Measurements from ENCODE around the gene MAN2A1. TPM values are rescaled to one million over a fixed set of nuclear protein-coding genes. Genes with fewer than 3 reads are reported as not detected.

MAN2A1 gene
- total RNA-seq, 1 experiment from 2014 or later = 51.0 TPM

DNA sequence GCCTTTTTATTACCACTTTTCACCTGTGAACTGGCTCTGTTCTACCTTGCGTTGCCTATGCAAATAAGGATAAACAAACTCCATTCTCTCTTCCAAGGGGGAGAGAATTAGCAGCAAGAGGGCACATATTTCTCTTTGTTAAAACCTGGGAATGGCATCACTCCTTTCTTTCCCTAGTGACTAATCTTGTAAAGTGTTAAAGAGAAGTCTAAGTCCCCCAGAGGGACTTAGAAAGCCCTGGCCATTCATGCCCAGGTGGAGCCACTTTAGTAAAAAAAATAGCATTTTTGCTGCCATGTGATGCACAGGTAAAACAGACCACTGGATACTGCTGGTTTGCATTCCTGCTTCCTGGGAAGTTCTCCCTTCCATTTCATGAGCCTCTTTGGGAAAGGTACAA is 148.4 kb downstream of the MAN2A1 start:
- ChIA-PET CTCF (no interaction called here), POLR2A (no interaction called here)
- H3K4me3 ChIP-seq (ENCODE audit: low read depth in 2 of 2, low read length in 2 of 2) = no peak overlapping the region
- no peaks in the 10 kb centered on the region for H3K9me3 ChIP-seq (ENCODE audit: control insufficient read depth, insufficient read depth, low read depth, low read length)
- no TSS peak for BruUV-seq (replicated peaks)
- in situ Hi-C loops (cut with HindIII; ENCODE audit: low pct_unique_long_range_greater_than_20kb, low sequenced_read_pairs) = no loop called here
- intact Hi-C loops (cut with micrococcal nuclease; ENCODE audit: unreplicated experiment) = no loop called here
- DNase-seq (ENCODE audit: low read depth, low spot score) (no peak), ATAC-seq (no peak)
- H3K4me1 ChIP-seq (ENCODE audit: control insufficient read depth, insufficient read depth, low read length) = no peaks in the 10 kb centered on the region
- no peaks in the 10 kb centered on the region; the same call in 1 of the 2 replicates for H3K36me3 ChIP-seq (ENCODE audit: control insufficient read depth, insufficient read depth, low read length)
- no peak overlapping the region for H3K27ac ChIP-seq (ENCODE audit: low read length)
- TF ChIP-seq, protein P1, sequence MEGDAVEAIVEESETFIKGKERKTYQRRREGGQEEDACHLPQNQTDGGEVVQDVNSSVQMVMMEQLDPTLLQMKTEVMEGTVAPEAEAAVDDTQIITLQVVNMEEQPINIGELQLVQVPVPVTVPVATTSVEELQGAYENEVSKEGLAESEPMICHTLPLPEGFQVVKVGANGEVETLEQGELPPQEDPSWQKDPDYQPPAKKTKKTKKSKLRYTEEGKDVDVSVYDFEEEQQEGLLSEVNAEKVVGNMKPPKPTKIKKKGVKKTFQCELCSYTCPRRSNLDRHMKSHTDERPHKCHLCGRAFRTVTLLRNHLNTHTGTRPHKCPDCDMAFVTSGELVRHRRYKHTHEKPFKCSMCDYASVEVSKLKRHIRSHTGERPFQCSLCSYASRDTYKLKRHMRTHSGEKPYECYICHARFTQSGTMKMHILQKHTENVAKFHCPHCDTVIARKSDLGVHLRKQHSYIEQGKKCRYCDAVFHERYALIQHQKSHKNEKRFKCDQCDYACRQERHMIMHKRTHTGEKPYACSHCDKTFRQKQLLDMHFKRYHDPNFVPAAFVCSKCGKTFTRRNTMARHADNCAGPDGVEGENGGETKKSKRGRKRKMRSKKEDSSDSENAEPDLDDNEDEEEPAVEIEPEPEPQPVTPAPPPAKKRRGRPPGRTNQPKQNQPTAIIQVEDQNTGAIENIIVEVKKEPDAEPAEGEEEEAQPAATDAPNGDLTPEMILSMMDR (IDR thresholded peaks at IDR 0.05) = no peak
- TF ChIP-seq SIN3A (IDR thresholded peaks at IDR 0.05; ENCODE audit: borderline replicate concordance, insufficient read depth, low read depth, low read length) (no peak), TCF7L2 (IDR thresholded peaks at IDR 0.05; ENCODE audit: low read depth, low read length) (no peak), POLR2AphosphoS5 (IDR thresholded peaks at IDR 0.05; ENCODE audit: low read depth, low read length) (no peak)
- TF ChIP-seq, protein P2, sequence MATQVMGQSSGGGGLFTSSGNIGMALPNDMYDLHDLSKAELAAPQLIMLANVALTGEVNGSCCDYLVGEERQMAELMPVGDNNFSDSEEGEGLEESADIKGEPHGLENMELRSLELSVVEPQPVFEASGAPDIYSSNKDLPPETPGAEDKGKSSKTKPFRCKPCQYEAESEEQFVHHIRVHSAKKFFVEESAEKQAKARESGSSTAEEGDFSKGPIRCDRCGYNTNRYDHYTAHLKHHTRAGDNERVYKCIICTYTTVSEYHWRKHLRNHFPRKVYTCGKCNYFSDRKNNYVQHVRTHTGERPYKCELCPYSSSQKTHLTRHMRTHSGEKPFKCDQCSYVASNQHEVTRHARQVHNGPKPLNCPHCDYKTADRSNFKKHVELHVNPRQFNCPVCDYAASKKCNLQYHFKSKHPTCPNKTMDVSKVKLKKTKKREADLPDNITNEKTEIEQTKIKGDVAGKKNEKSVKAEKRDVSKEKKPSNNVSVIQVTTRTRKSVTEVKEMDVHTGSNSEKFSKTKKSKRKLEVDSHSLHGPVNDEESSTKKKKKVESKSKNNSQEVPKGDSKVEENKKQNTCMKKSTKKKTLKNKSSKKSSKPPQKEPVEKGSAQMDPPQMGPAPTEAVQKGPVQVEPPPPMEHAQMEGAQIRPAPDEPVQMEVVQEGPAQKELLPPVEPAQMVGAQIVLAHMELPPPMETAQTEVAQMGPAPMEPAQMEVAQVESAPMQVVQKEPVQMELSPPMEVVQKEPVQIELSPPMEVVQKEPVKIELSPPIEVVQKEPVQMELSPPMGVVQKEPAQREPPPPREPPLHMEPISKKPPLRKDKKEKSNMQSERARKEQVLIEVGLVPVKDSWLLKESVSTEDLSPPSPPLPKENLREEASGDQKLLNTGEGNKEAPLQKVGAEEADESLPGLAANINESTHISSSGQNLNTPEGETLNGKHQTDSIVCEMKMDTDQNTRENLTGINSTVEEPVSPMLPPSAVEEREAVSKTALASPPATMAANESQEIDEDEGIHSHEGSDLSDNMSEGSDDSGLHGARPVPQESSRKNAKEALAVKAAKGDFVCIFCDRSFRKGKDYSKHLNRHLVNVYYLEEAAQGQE (IDR thresholded peaks at IDR 0.05; ENCODE audit: insufficient read depth in 1 of 2, low read depth in 2 of 2, low read length in 1 of 2) = no peak
- no peaks in the 10 kb centered on the region for H3K27me3 ChIP-seq (ENCODE audit: control insufficient read depth, insufficient read depth, low read length)

DNA sequence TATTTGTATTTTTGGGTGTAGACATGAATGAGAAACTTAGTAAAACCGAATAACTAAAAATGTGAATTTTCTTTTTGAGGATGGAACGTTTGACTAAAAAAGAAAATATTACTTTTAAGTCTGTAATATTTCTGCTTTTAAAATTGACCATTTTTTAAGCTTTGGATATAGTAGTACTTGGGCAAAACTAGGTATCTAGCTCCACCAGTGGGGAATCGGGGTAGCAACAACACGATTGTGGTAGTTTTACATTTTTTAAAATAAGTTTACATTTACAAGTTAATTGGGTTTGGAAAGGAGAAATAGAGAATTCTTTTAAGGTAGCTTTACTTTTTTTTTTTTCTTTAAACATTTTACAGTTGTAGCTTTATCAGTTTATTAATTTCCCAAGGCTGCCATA is 154.4 kb downstream of the MAN2A1 start:
- in situ Hi-C loops (cut with HindIII; ENCODE audit: low pct_unique_long_range_greater_than_20kb, low sequenced_read_pairs) = no loop called here
- H3K9me3 ChIP-seq (ENCODE audit: control insufficient read depth, insufficient read depth, low read depth, low read length) = no peaks in the 10 kb centered on the region
- H3K4me3 ChIP-seq (ENCODE audit: low read depth in 2 of 2, low read length in 2 of 2) = no peak overlapping the region
- no peaks in the 10 kb centered on the region for H3K27me3 ChIP-seq (ENCODE audit: control insufficient read depth, insufficient read depth, low read length)
- no peak for ATAC-seq
- ChIA-PET CTCF (no interaction called here), POLR2A (no interaction called here)
- TF ChIP-seq, protein P2 (IDR thresholded peaks at IDR 0.05; ENCODE audit: insufficient read depth in 1 of 2, low read depth in 2 of 2, low read length in 1 of 2) = no peak
- TF ChIP-seq SIN3A (IDR thresholded peaks at IDR 0.05; ENCODE audit: borderline replicate concordance, insufficient read depth, low read depth, low read length) = no peak
- TF ChIP-seq, protein P1 (IDR thresholded peaks at IDR 0.05) = peak; percentile 11; the same call in 1 of the 2 replicates
- TF ChIP-seq POLR2AphosphoS5 (IDR thresholded peaks at IDR 0.05; ENCODE audit: low read depth, low read length) = no peak
- TF ChIP-seq TCF7L2 (IDR thresholded peaks at IDR 0.05; ENCODE audit: low read depth, low read length) = no peak
- DNase-seq (ENCODE audit: low read depth, low spot score) = no peak
- BruUV-seq (replicated peaks) = no TSS peak
- no peaks in the 10 kb centered on the region; the same call in 1 of the 2 replicates for H3K36me3 ChIP-seq (ENCODE audit: control insufficient read depth, insufficient read depth, low read length)
- no peaks in the 10 kb centered on the region for H3K4me1 ChIP-seq (ENCODE audit: control insufficient read depth, insufficient read depth, low read length)
- no peak overlapping the region for H3K27ac ChIP-seq (ENCODE audit: low read length)
- intact Hi-C loops (cut with micrococcal nuclease; ENCODE audit: unreplicated experiment) = no loop called here

Data from Panc1 (cell line).